ENCODE results near the gene MROH8. TPM values are rescaled to one million over a fixed set of nuclear protein-coding genes. Genes with fewer than 3 reads are reported as not detected.
"Not testable (repeated sequence)": the region's sequence is repeated elsewhere in the genome, so short reads cannot be mapped to it uniquely, and the experiment has no call there.

The MROH8 gene
- total RNA-seq, 3 donors from 2014 or later (not counting 1 experiment from before 2014, with no cell fraction given) = 1.7 to 3.2 (median 2.3) TPM

GRCh38 chr20:37154684-37155298 lies 24.6 kb downstream of the MROH8 start:
- Mint-ChIP-seq H3K9me3 (no peaks in the 10 kb centered on the region), H3K27ac (no peak overlapping the region), H3K27me3 (ENCODE audit: low read depth in 2 of 2) (no peaks in the 10 kb centered on the region), H3K36me3 (no peaks in the 10 kb centered on the region), H3K4me1 (no peaks in the 10 kb centered on the region), H3K4me3 (no peak overlapping the region)
- 93% methylated on average over 6 of the region's 6 CpGs for WGBS (ENCODE audit: insufficient coverage)
- Histone ChIP-seq H3K4me1 (ENCODE audit: control insufficient read depth, insufficient read depth, low read length) (no peaks in the 10 kb centered on the region), H3K36me3 (ENCODE audit: control insufficient read depth, insufficient read depth, low read length) (no peaks in the 10 kb centered on the region), H3K4me3 (ENCODE audit: low read length) (no peak overlapping the region), H3K9me3 (ENCODE audit: control insufficient read depth, insufficient read depth, low read length) (no peaks in the 10 kb centered on the region), H3K27me3 (ENCODE audit: control insufficient read depth, insufficient read depth, low read length) (no peaks in the 10 kb centered on the region), H3K27ac (ENCODE audit: low read length) (no peak overlapping the region)
- intact Hi-C loops (cut with micrococcal nuclease) = no loop called here
- no peak for DNase-seq
- TF ChIP-seq CTCF (IDR thresholded peaks at IDR 0.05) = no peak
- ATAC-seq = no peak

DNA sequence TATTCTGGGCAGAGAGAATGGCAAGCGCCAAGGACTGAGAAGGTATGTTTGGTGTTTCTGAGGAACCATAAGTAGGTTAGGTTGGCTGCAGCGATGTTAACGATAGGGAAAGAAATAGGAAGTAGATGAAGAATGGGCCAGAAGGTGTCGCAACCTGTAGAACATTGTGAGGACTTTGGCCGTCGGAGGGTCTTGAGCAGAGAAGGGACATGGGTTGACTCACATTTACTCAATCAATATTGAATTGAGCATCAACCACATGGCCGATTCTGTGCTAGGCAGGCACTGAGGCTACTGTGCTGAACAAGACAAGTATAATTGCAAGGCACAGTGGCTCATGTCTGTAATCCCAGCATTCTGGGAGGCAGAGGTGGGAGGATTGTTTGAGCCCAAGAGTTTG lies 27.1 kb downstream of the MROH8 start:
- no peak overlapping the region for H3K4me3 Mint-ChIP-seq
- H3K4me1 Mint-ChIP-seq = no peaks in the 10 kb centered on the region
- WGBS (ENCODE audit: insufficient coverage) = 94% methylated on average over 7 of the region's 7 CpGs
- TF ChIP-seq CTCF (IDR thresholded peaks at IDR 0.05) = no peak
- no peaks in the 10 kb centered on the region for H3K9me3 ChIP-seq (ENCODE audit: control insufficient read depth, insufficient read depth, low read length)
- DNase-seq = no peak
- no peaks in the 10 kb centered on the region for H3K27me3 Mint-ChIP-seq (ENCODE audit: low read depth in 2 of 2)
- ATAC-seq = no peak
- no peaks in the 10 kb centered on the region for H3K36me3 ChIP-seq (ENCODE audit: control insufficient read depth, insufficient read depth, low read length)
- no peak overlapping the region for H3K4me3 ChIP-seq (ENCODE audit: low read length)
- no peak overlapping the region for H3K27ac ChIP-seq (ENCODE audit: low read length)
- H3K27me3 ChIP-seq (ENCODE audit: control insufficient read depth, insufficient read depth, low read length) = no peaks in the 10 kb centered on the region
- no peaks in the 10 kb centered on the region for H3K9me3 Mint-ChIP-seq
- intact Hi-C loops (cut with micrococcal nuclease) = no loop called here
- no peak overlapping the region for H3K27ac Mint-ChIP-seq
- H3K36me3 Mint-ChIP-seq = no peaks in the 10 kb centered on the region
- H3K4me1 ChIP-seq (ENCODE audit: control insufficient read depth, insufficient read depth, low read length) = no peaks in the 10 kb centered on the region

DNA sequence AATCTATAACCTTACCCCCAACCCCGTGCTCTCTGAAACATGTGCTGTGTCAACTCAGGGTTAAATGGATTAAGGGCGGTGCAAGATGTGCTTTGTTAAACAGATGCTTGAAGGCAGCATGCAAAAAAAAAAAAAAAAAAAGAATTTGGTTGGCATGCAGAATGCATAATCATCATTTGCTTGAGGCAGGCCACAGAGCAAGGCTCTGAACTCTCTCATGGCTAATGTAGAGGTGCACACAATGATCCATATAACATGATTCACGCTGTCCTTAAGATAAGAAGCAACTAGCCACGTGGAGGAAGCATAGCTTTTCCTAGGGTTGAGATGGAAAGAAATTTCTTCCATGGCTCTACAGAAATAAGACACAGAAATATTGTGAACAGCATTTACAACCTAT lies 27.8 kb downstream of the MROH8 start:
- no peak overlapping the region for H3K4me3 ChIP-seq (ENCODE audit: low read length)
- no peaks in the 10 kb centered on the region for H3K27me3 ChIP-seq (ENCODE audit: control insufficient read depth, insufficient read depth, low read length)
- DNase-seq = no peak
- no peak for TF ChIP-seq CTCF (IDR thresholded peaks at IDR 0.05)
- Mint-ChIP-seq H3K4me3 (no peak overlapping the region), H3K27me3 (ENCODE audit: low read depth in 2 of 2) (no peaks in the 10 kb centered on the region), H3K36me3 (no peaks in the 10 kb centered on the region), H3K4me1 (no peaks in the 10 kb centered on the region), H3K9me3 (no peaks in the 10 kb centered on the region), H3K27ac (no peak overlapping the region)
- no peak for ATAC-seq
- H3K27ac ChIP-seq (ENCODE audit: low read length) = no peak overlapping the region
- H3K36me3 ChIP-seq (ENCODE audit: control insufficient read depth, insufficient read depth, low read length) = no peaks in the 10 kb centered on the region
- WGBS (ENCODE audit: insufficient coverage) = 97% methylated on average over 3 of the region's 4 CpGs
- intact Hi-C loops (cut with micrococcal nuclease) = no loop called here
- no peaks in the 10 kb centered on the region for H3K4me1 ChIP-seq (ENCODE audit: control insufficient read depth, insufficient read depth, low read length)
- no peaks in the 10 kb centered on the region for H3K9me3 ChIP-seq (ENCODE audit: control insufficient read depth, insufficient read depth, low read length)

- H3K4me3 Mint-ChIP-seq; H3K4me1 ChIP-seq (ENCODE audit: control insufficient read depth, insufficient read depth, low read length); H3K36me3 Mint-ChIP-seq; H3K27me3 ChIP-seq (ENCODE audit: control insufficient read depth, insufficient read depth, low read length); H3K27ac ChIP-seq (ENCODE audit: low read length); H3K4me1 Mint-ChIP-seq; H3K4me3 ChIP-seq (ENCODE audit: low read length); intact Hi-C loops (cut with micrococcal nuclease); ATAC-seq; H3K9me3 Mint-ChIP-seq; H3K27me3 Mint-ChIP-seq (ENCODE audit: low read depth in 2 of 2); DNase-seq; H3K36me3 ChIP-seq (ENCODE audit: control insufficient read depth, insufficient read depth, low read length); H3K27ac Mint-ChIP-seq; H3K9me3 ChIP-seq (ENCODE audit: control insufficient read depth, insufficient read depth, low read length): not testable (repeated sequence)
- WGBS (ENCODE audit: insufficient coverage) = 96% methylated on average over 31 of the region's 33 CpGs
Measured at GRCh38 chr20:37150864-37151263, 28.5 kb downstream of the MROH8 start.

Data from natural killer cell (primary cell).